H9 (cell line): ENCODE results near the gene SRGAP2C. TPM values are rescaled to one million over a fixed set of nuclear protein-coding genes. Genes with fewer than 3 reads are reported as not detected.
"Not testable (repeated sequence)": the region's sequence is repeated elsewhere in the genome, so short reads cannot be mapped to it uniquely, and the experiment has no call there.

Experiments
- DNase-seq: peaks from one replicate; pipeline ENCODE4 v3.0.0-alpha.2; 2017
- H2AFZ ChIP-seq: one replicate; pipeline ENCODE4 v1.6.1; 2013; ENCODE audit warnings: mild to moderate bottlenecking, low read length, control low read depth, moderate library complexity
- H2AK5ac ChIP-seq: 2 replicates; pipeline ENCODE4 v1.6.1; 2013; ENCODE audit warnings: low read length, control low read depth, mixed read lengths; ENCODE audit not compliant: insufficient read length
- H2BK120ac ChIP-seq: one replicate; pipeline ENCODE4 v1.6.1; 2013; ENCODE audit warnings: low read depth, mild to moderate bottlenecking, low read length, control low read depth, inconsistent platforms; ENCODE audit not compliant: poor library complexity, severe bottlenecking
- H2BK12ac ChIP-seq: 2 replicates; pipeline ENCODE4 v1.6.1; 2013; ENCODE audit warnings: low read length, control low read depth, mixed read lengths, low read depth; ENCODE audit not compliant: insufficient read length
- H2BK15ac ChIP-seq: 2 replicates; pipeline ENCODE4 v1.6.1; 2013; ENCODE audit warnings: low read depth, low read length, control low read depth
- H2BK20ac ChIP-seq: one replicate; pipeline ENCODE4 v1.6.1; 2013; ENCODE audit warnings: low read depth, mild to moderate bottlenecking, low read length, control low read depth, inconsistent platforms; ENCODE audit not compliant: poor library complexity, severe bottlenecking
- H2BK5ac ChIP-seq: 2 replicates; pipeline ENCODE4 v1.6.1; 2013; ENCODE audit warnings: low read length, control low read depth, mixed read lengths; ENCODE audit not compliant: insufficient read length
- H3K14ac ChIP-seq: 2 replicates; pipeline ENCODE4 v1.6.1; 2013; ENCODE audit warnings: low read length, control low read depth; ENCODE audit not compliant: insufficient read depth
- H3K18ac ChIP-seq: 2 replicates; pipeline ENCODE4 v1.6.1; 2013; ENCODE audit warnings: low read depth, mild to moderate bottlenecking, mixed read lengths, low read length, control low read depth; ENCODE audit not compliant: insufficient read length
- H3K23ac ChIP-seq: 2 replicates; pipeline ENCODE4 v1.6.1; 2013; ENCODE audit warnings: low read length, control low read depth, mixed read lengths, low read depth; ENCODE audit not compliant: insufficient read length
- H3K23me2 ChIP-seq: 2 replicates; pipeline ENCODE4 v1.6.1; 2013; ENCODE audit warnings: low read depth, mild to moderate bottlenecking, mixed read lengths, low read length, control low read depth; ENCODE audit not compliant: insufficient read length, poor library complexity, severe bottlenecking
- H3K27ac ChIP-seq: 2 replicates; pipeline ENCODE4 v1.5.1; 2013; ENCODE audit warnings: low read length, control low read depth, mixed read lengths, low read depth; ENCODE audit not compliant: insufficient read length
- H3K27me3 ChIP-seq: 2 replicates; pipeline ENCODE4 v1.6.1; 2013; ENCODE audit warnings: low read length, control low read depth, inconsistent platforms; ENCODE audit not compliant: insufficient read depth
- H3K4ac ChIP-seq: 2 replicates; pipeline ENCODE4 v1.6.1; 2013; ENCODE audit warnings: low read depth, mild to moderate bottlenecking, control low read depth, inconsistent platforms, low read length, moderate library complexity
- H3K4me1 ChIP-seq: 2 replicates; pipeline ENCODE4 v1.6.1; 2013; ENCODE audit warnings: low read length, control low read depth, inconsistent platforms; ENCODE audit not compliant: insufficient read depth
- H3K4me2 ChIP-seq: 2 replicates; pipeline ENCODE4 v1.6.1; 2013; ENCODE audit warnings: low read length, control low read depth, mixed read lengths; ENCODE audit not compliant: insufficient read length, insufficient read depth
- H3K56ac ChIP-seq: 2 replicates; pipeline ENCODE4 v1.6.1; 2013; ENCODE audit warnings: low read depth, mild to moderate bottlenecking, mixed read lengths, low read length, control low read depth; ENCODE audit not compliant: insufficient read length
- H3K79me1 ChIP-seq: 2 replicates; pipeline ENCODE4 v1.6.1; 2013; ENCODE audit warnings: low read depth, mild to moderate bottlenecking, moderate library complexity, low read length, control low read depth, inconsistent platforms; ENCODE audit not compliant: insufficient read depth, poor library complexity, severe bottlenecking
- H3K79me2 ChIP-seq: 2 replicates; pipeline ENCODE4 v1.6.1; 2013; ENCODE audit warnings: low read length, control low read depth, inconsistent platforms; ENCODE audit not compliant: insufficient read depth
- H3K9ac ChIP-seq: 2 replicates; pipeline ENCODE4 v1.6.1; 2013; ENCODE audit warnings: low read length, control low read depth, mixed read lengths; ENCODE audit not compliant: insufficient read length; ENCODE audit errors: extremely low read depth
- H3K9me3 ChIP-seq: one replicate; pipeline ENCODE4 v1.6.1; 2013; ENCODE audit warnings: low read depth, low read length, inconsistent platforms; ENCODE audit not compliant: control insufficient read depth
- H3T11ph ChIP-seq: one replicate; pipeline ENCODE4 v1.6.1; 2013; ENCODE audit warnings: mild to moderate bottlenecking, low read length, control low read depth, inconsistent platforms
- H4K20me1 ChIP-seq: one replicate; pipeline ENCODE4 v1.6.1; 2013; ENCODE audit not compliant: control insufficient read depth, insufficient read length, insufficient read depth
- H4K5ac ChIP-seq: 2 replicates; pipeline ENCODE4 v1.6.1; 2013; ENCODE audit warnings: low read depth, mild to moderate bottlenecking, mixed read lengths, low read length, control low read depth; ENCODE audit not compliant: insufficient read length
- H4K8ac ChIP-seq: replicated peaks from 2 replicates; pipeline ENCODE4 v1.6.1; 2013; ENCODE audit warnings: low read length, control low read depth, mixed read lengths, low read depth; ENCODE audit not compliant: insufficient read length
- H4K91ac ChIP-seq: 2 replicates; pipeline ENCODE4 v1.6.1; 2013; ENCODE audit warnings: low read depth, mild to moderate bottlenecking, moderate library complexity, mixed read lengths, low read length, control low read depth; ENCODE audit not compliant: insufficient read length
- H3K27ac Mint-ChIP-seq, 3 experiments: 2 replicates in 2 of 3; 3 replicates in 1 of 3; pipeline ENCODE4 v1.8.0; 2020 to 2021; ENCODE audit warnings: mixed read lengths in 3 of 3, mild to moderate bottlenecking in 1 of 3, moderate library complexity in 1 of 3
- H3K27me3 Mint-ChIP-seq: 2 replicates; pipeline ENCODE4 v1.8.0; 2021; ENCODE audit warnings: low read depth, mild to moderate bottlenecking, moderate library complexity, mixed read lengths
- H3K36me3 Mint-ChIP-seq, 3 experiments: 2 replicates in 2 of 3; 3 replicates in 1 of 3; pipeline ENCODE4 v1.8.0; 2020 to 2021; ENCODE audit warnings: low read depth in 3 of 3, mixed read lengths in 3 of 3; ENCODE audit not compliant: insufficient read depth in 1 of 3
- H3K4me1 Mint-ChIP-seq, 2 experiments: 2 replicates each; pipeline ENCODE4 v1.8.0; 2020; ENCODE audit warnings: mixed read lengths in 2 of 2
- H3K4me3 Mint-ChIP-seq, 2 experiments: 2 replicates in 1 of 2; 3 replicates in 1 of 2; pipeline ENCODE4 v1.8.0; 2020 to 2021; ENCODE audit warnings: mild to moderate bottlenecking in 2 of 2, mixed read lengths in 2 of 2, moderate library complexity in 1 of 2
- H3K9me3 Mint-ChIP-seq, 2 experiments: 2 replicates in 1 of 2; 3 replicates in 1 of 2; pipeline ENCODE4 v1.8.0; 2020; ENCODE audit warnings: mild to moderate bottlenecking in 2 of 2, mixed read lengths in 2 of 2, moderate library complexity in 1 of 2
- WGBS: extraction: QIAGEN DNeasy Blood & Tissue Kit; methylation state at CpG from one replicate; pipeline ENCODE4 v1.1.7; 2013; ENCODE audit warnings: missing lambda C conversion rate, low lambda C conversion rate, mixed read lengths; ENCODE audit not compliant: insufficient read length; ENCODE audit errors: extremely low coverage; 5-methylcytosine and 5-hydroxymethylcytosine counted together
- total RNA-seq: library from RNA; stranded (reverse); gene quantifications from 2 replicates; pipeline ENCODE4 v1.2.1, GENCODE V29; 2021

The SRGAP2C gene
- total RNA-seq, 1 experiment from 2014 or later = 16.5 TPM

DNA sequence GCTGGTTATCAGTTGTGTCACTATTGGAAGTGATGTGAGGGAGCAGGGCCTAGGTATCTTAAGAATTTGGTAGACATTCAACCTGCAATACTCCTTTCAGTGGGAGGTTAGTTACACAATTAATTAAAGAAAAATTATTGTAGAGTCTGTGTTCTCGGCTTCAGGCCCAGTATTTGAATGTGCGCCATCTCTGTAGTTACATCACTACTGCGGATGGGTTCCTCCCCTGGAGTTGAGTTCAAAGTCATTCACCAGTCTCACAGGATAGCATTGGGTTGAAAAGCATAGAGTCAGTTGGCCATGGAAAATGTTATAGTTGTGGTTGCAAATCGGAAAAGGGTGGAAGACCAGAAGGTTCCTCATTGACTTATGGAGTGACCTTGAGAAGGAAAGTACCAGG is 111.8 kb downstream of the SRGAP2C start:
- not testable (repeated sequence) for H2AFZ ChIP-seq, H4K91ac ChIP-seq, H3K27me3 Mint-ChIP-seq, H3K27me3 ChIP-seq, H3K56ac ChIP-seq, H3K9ac ChIP-seq, H3K4me1 Mint-ChIP-seq, H3K27ac ChIP-seq, H3K79me2 ChIP-seq, DNase-seq, H4K20me1 ChIP-seq, H2AK5ac ChIP-seq, H3K23ac ChIP-seq, H3K14ac ChIP-seq, H4K8ac ChIP-seq, H4K5ac ChIP-seq, H2BK15ac ChIP-seq, H3K4ac ChIP-seq, H3K79me1 ChIP-seq, H3K4me1 ChIP-seq, H3K36me3 Mint-ChIP-seq, H3T11ph ChIP-seq, H3K23me2 ChIP-seq, H2BK12ac ChIP-seq, H3K27ac Mint-ChIP-seq, H3K9me3 ChIP-seq, H3K18ac ChIP-seq, H2BK5ac ChIP-seq, H2BK20ac ChIP-seq, H3K4me2 ChIP-seq, H3K9me3 Mint-ChIP-seq, H2BK120ac ChIP-seq, H3K4me3 Mint-ChIP-seq
- WGBS = no CpG with 5 or more reads among the region's 4 CpGs

DNA sequence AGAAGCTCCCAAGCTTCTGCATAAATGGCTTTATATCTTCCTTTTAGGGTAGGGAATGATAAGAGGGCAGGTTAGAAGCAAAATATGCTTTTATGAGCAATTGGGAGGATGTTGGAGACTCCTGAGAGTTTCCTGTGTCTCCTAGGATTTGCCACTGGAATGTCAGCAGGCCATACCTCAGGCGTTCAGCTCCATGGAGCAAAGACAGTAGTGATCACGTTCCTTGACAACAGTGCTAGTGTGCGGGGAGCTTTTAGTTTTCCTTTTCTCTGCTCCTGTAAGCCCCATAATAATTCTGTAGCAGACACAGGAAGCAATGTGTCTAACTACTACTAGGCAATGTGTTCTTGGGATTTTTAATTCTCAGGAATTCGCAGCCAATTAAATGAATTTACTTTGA is 113.8 kb downstream of the SRGAP2C start:
- not testable (repeated sequence) for H3T11ph ChIP-seq, H3K79me2 ChIP-seq, H4K8ac ChIP-seq, H3K23me2 ChIP-seq, H2BK120ac ChIP-seq, H3K18ac ChIP-seq, H4K20me1 ChIP-seq, H3K4me1 Mint-ChIP-seq, H3K4me3 Mint-ChIP-seq, H2BK20ac ChIP-seq, H3K79me1 ChIP-seq, H3K27ac Mint-ChIP-seq, H2BK5ac ChIP-seq, H3K27me3 Mint-ChIP-seq, H3K56ac ChIP-seq, H3K27me3 ChIP-seq, H3K23ac ChIP-seq, H4K5ac ChIP-seq, H3K14ac ChIP-seq, H3K4me1 ChIP-seq, H2BK15ac ChIP-seq, H3K9me3 Mint-ChIP-seq, H3K4me2 ChIP-seq, H3K27ac ChIP-seq, H3K9ac ChIP-seq, H3K36me3 Mint-ChIP-seq, H2AFZ ChIP-seq, H2BK12ac ChIP-seq, H2AK5ac ChIP-seq, H4K91ac ChIP-seq, H3K9me3 ChIP-seq, H3K4ac ChIP-seq, DNase-seq
- WGBS = no CpG with 5 or more reads among the region's 4 CpGs
